B cell (primary cell): ENCODE data around the gene REELD1. TPM values are rescaled to one million over a fixed set of nuclear protein-coding genes. Genes with fewer than 3 reads are reported as not detected.

Source experiments
- ATAC-seq: fragments of 200-7000 bp; cut with Tn5 transposase; one replicate; pipeline ENCODE4 v1.10.0; 2021; ENCODE audit warnings: low read depth, mild to moderate bottlenecking, moderate number of reproducible peaks, moderate library complexity
- CTCF ChIA-PET: fragments of 350-600 bp; sonication (Branson Sonifier 250); formaldehyde crosslinking; loops from one replicate; lab custom pipeline; 2021; ENCODE audit warnings: antibody characterized with exemption, inconsistent platforms; lab: Charles Lee
- POLR2A ChIA-PET: fragments of 350-600 bp; sonication (Branson Sonifier 250); formaldehyde crosslinking; loops from one replicate; lab custom pipeline; 2021; ENCODE audit warnings: antibody characterized with exemption; lab: Charles Lee
- DNase-seq: peaks from one replicate; pipeline ENCODE4 v3.0.0; 2013
- H2AFZ ChIP-seq: 2 replicates; pipeline ENCODE4 v1.6.1; 2012; ENCODE audit warnings: mild to moderate bottlenecking, low read depth, low read length; ENCODE audit not compliant: insufficient read depth, poor library complexity, severe bottlenecking
- H3K27ac ChIP-seq, 2 donors: 1 replicate in 1 of 2; 2 replicates in 1 of 2; pipeline ENCODE4 v1.5.1; 2012 to 2013; ENCODE audit warnings: low read length in 2 of 2, mild to moderate bottlenecking in 2 of 2, moderate library complexity in 1 of 2
- H3K27me3 ChIP-seq, 4 experiments: fragments of 200-600 bp in 1 of 4; sonication (generic) in 1 of 4; replicated peaks in 1 of 4; 1 replicate in 2 of 4; 2 replicates in 2 of 4; pipeline versions ENCODE4 v1.6.1 to v1.7.0; 2013 to 2016; ENCODE audit warnings: low read length in 3 of 4, mild to moderate bottlenecking in 2 of 4, mixed read lengths in 1 of 4, moderate library complexity in 1 of 4; ENCODE audit not compliant: insufficient read depth in 4 of 4, control insufficient read depth in 3 of 4; ENCODE audit errors: control extremely low read depth in 1 of 4
- H3K36me3 ChIP-seq, 2 experiments: replicated peaks in 1 of 2; 1 replicate in 1 of 2; 2 replicates in 1 of 2; pipeline versions ENCODE4 v1.6.1 to v1.7.1; 2013; ENCODE audit warnings: low read length in 1 of 2; ENCODE audit not compliant: insufficient read depth in 2 of 2, control insufficient read depth in 1 of 2; ENCODE audit errors: control extremely low read depth in 1 of 2, extremely low read depth in 1 of 2
- H3K4me1 ChIP-seq, 2 donors: fragments of 200-600 bp in 1 of 2; sonication (generic) in 1 of 2; 1 replicate in 1 of 2; 2 replicates in 1 of 2; pipeline versions ENCODE4 v1.5.1 to v1.6.1; 2013 to 2017; ENCODE audit warnings: low read length in 2 of 2; ENCODE audit not compliant: control insufficient read depth in 2 of 2, insufficient read depth in 2 of 2
- H3K4me2 ChIP-seq: replicated peaks from 2 replicates; pipeline ENCODE3; 2012; ENCODE audit warnings: mild to moderate bottlenecking, low read depth, low read length; ENCODE audit not compliant: poor library complexity, severe bottlenecking
- H3K4me3 ChIP-seq, 5 experiments: fragments of 200-600 bp in 1 of 5; sonication (generic) in 1 of 5; 1 replicate in 3 of 5; 2 replicates in 2 of 5; pipeline versions ENCODE4 v1.5.1 to v1.7.0; 2011 to 2016; ENCODE audit warnings: low read length in 4 of 5, mild to moderate bottlenecking in 4 of 5, low read depth in 2 of 5, control low read depth in 1 of 5, moderate library complexity in 1 of 5; ENCODE audit not compliant: insufficient read depth in 1 of 5; ENCODE audit errors: control extremely low read depth in 1 of 5, extremely low read depth in 1 of 5
- H3K79me2 ChIP-seq: fragments of 200-600 bp; sonication (generic); one replicate; pipeline ENCODE4 v1.6.0; 2016; ENCODE audit warnings: low read length; ENCODE audit not compliant: control insufficient read depth, insufficient read depth
- H3K9ac ChIP-seq: fragments of 200-600 bp; sonication (generic); 2 replicates; pipeline ENCODE4 v1.6.1; 2017; ENCODE audit warnings: mild to moderate bottlenecking, low read length, moderate library complexity
- H3K9me3 ChIP-seq, 3 donors: one replicate each; pipeline versions ENCODE4 v1.6.1 to v1.7.1; 2013; ENCODE audit warnings: low read length in 2 of 3; ENCODE audit not compliant: control insufficient read depth in 2 of 3, insufficient read depth in 1 of 3; ENCODE audit errors: control extremely low read depth in 1 of 3
- H4K20me1 ChIP-seq: 2 replicates; pipeline ENCODE4 v1.6.0; 2012; ENCODE audit warnings: mild to moderate bottlenecking, low read length; ENCODE audit not compliant: insufficient read depth, control insufficient read depth, poor library complexity, severe bottlenecking
- H3K27ac Mint-ChIP-seq: one replicate; pipeline ENCODE4 v1.8.0; 2021; ENCODE audit warnings: mixed read lengths
- H3K27me3 Mint-ChIP-seq: one replicate; pipeline ENCODE4 v1.8.0; 2021; ENCODE audit warnings: mixed read lengths
- H3K4me1 Mint-ChIP-seq: one replicate; pipeline ENCODE4 v1.8.0; 2021; ENCODE audit warnings: mixed read lengths
- H3K4me3 Mint-ChIP-seq: one replicate; pipeline ENCODE4 v1.8.0; 2021; ENCODE audit warnings: mixed read lengths
- H3K9me3 Mint-ChIP-seq: one replicate; pipeline ENCODE4 v1.8.0; 2022; ENCODE audit warnings: mixed read lengths; ENCODE audit not compliant: insufficient read depth
- CTCF ChIP-seq: fragments of 200-600 bp; IDR thresholded peaks from one replicate; pipeline ENCODE4 v1.8.0; 2022; ENCODE audit warnings: antibody characterized with exemption, mild to moderate bottlenecking
- EZH2 ChIP-seq: IDR thresholded peaks from 2 replicates; pipeline ENCODE4 v1.6.1; 2012; ENCODE audit warnings: borderline replicate concordance, low read depth, mild to moderate bottlenecking, moderate library complexity, low read length; ENCODE audit not compliant: insufficient read depth, poor library complexity, severe bottlenecking
- WGBS: methylation state at CpG from one replicate; pipeline ENCODE4 v1.1.5; 2013; ENCODE audit warnings: missing lambda C conversion rate; ENCODE audit not compliant: insufficient coverage; 5-methylcytosine and 5-hydroxymethylcytosine counted together
- intact Hi-C: fragments of 100-400 bp; cut with micrococcal nuclease; formaldehyde crosslinking; loops from one replicate; pipeline ENCODE4 v1.10.0; 2022
- polyA plus RNA-seq: library from polyadenylated mRNA; depleted of rRNA; stranded (reverse); fragments of >200 nt; gene quantifications from 2 replicates; pipeline ENCODE4 v1.2.3, GENCODE V29; 2012
- total RNA-seq, 2 donors: library from RNA; stranded (reverse); fragments of 120-200 nt in 1 of 2; gene quantifications; 1 replicate in 1 of 2; 2 replicates in 1 of 2; pipeline versions ENCODE4 v1.2.3 to v1.2.4, GENCODE V29; 2013 to 2022

Gene REELD1
- total and polyA plus RNA-seq, 2 donors (not counting 1 experiment from before 2014, with no cell fraction given) = 2.6 to 7.8 TPM

GRCh38 chr4:146211440-146211839, 2.9 kb upstream of the REELD1 start:
- no peak overlapping the region for H2AFZ ChIP-seq
- POLR2A ChIA-PET = no interaction called here
- Mint-ChIP-seq H3K27me3 (no peaks in the 10 kb centered on the region), H3K9me3 (no peaks in the 10 kb centered on the region), H3K4me1 (no peaks in the 10 kb centered on the region), H3K4me3 (no peak overlapping the region), H3K27ac (no peak overlapping the region)
- H3K9ac ChIP-seq = no peak overlapping the region
- no peaks in the 10 kb centered on the region for H3K27me3 ChIP-seq
- DNase-seq = no peak
- no peak overlapping the region for H3K4me3 ChIP-seq
- whole genome bisulfite sequencing = 98% methylated on average over 5 of the region's 7 CpGs
- H3K79me2 ChIP-seq = no peaks in the 10 kb centered on the region
- CTCF ChIA-PET = no interaction called here
- intact Hi-C loops = no loop called here
- H3K4me2 ChIP-seq = no peak overlapping the region
- H3K27ac ChIP-seq = no peak overlapping the region
- no peaks in the 10 kb centered on the region for H4K20me1 ChIP-seq
- H3K9me3 ChIP-seq = no peaks in the 10 kb centered on the region
- no peaks in the 10 kb centered on the region for H3K36me3 ChIP-seq
- ATAC-seq = no peak
- no peaks in the 10 kb centered on the region for H3K4me1 ChIP-seq
- TF ChIP-seq CTCF = no peak
- no peak for TF ChIP-seq EZH2

- ChIA-PET CTCF (no interaction called here), POLR2A (no interaction called here)
- intact Hi-C loops = no loop called here
- H3K4me3 ChIP-seq = no peak overlapping the region
- no peak overlapping the region for H2AFZ ChIP-seq
- 96% methylated on average over 4 of the region's 9 CpGs for WGBS
- no peaks in the 10 kb centered on the region for H3K4me1 ChIP-seq
- H4K20me1 ChIP-seq = no peaks in the 10 kb centered on the region
- no peak for TF ChIP-seq EZH2
- no peak for TF ChIP-seq CTCF
- H3K9me3 Mint-ChIP-seq = no peaks in the 10 kb centered on the region
- H3K27ac Mint-ChIP-seq = no peak overlapping the region
- no peaks in the 10 kb centered on the region for H3K4me1 Mint-ChIP-seq
- H3K36me3 ChIP-seq = no peaks in the 10 kb centered on the region
- no peak overlapping the region for H3K4me3 Mint-ChIP-seq
- H3K27ac ChIP-seq = no peak overlapping the region
- ATAC-seq (no peak), DNase-seq (no peak)
- H3K79me2 ChIP-seq = no peaks in the 10 kb centered on the region
- no peak overlapping the region for H3K9ac ChIP-seq
- H3K27me3 ChIP-seq = no peaks in the 10 kb centered on the region
- no peaks in the 10 kb centered on the region for H3K27me3 Mint-ChIP-seq
- no peaks in the 10 kb centered on the region for H3K9me3 ChIP-seq
- H3K4me2 ChIP-seq = no peak overlapping the region
These were observed 1.6 kb upstream of the REELD1 start for GRCh38 chr4:146212781-146213180.
